Lower lobe of right lung (tissue), 2 donors: Measurements from ENCODE around the gene FGGY. TPM values are rescaled to one million over a fixed set of nuclear protein-coding genes. Genes with fewer than 3 reads are reported as not detected.

Experiments
- ATAC-seq, 2 donors: fragments of 200-7000 bp; cut with Tn5 transposase; one replicate each; pipeline ENCODE4 v1.9.1; 2020 to 2022; ENCODE audit warnings: mild to moderate bottlenecking in 2 of 2, moderate library complexity in 2 of 2
- DNase-seq: peaks from one replicate; pipeline ENCODE4 v3.0.0-alpha.2; 2020
- H3K27ac ChIP-seq: fragments of 200-600 bp; one replicate; pipeline ENCODE4 v1.8.0; 2022
- H3K27me3 ChIP-seq: fragments of 200-600 bp; one replicate; pipeline ENCODE4 v1.8.0; 2022; ENCODE audit warnings: low read depth
- H3K36me3 ChIP-seq: fragments of 200-600 bp; one replicate; pipeline ENCODE4 v1.8.0; 2022; ENCODE audit warnings: mild to moderate bottlenecking
- H3K4me1 ChIP-seq: fragments of 200-600 bp; one replicate; pipeline ENCODE4 v1.8.0; 2022
- H3K4me3 ChIP-seq: fragments of 200-600 bp; one replicate; pipeline ENCODE4 v1.8.0; 2022; ENCODE audit warnings: mild to moderate bottlenecking
- H3K9me3 ChIP-seq: fragments of 200-600 bp; one replicate; pipeline ENCODE4 v1.8.0; 2022
- CTCF ChIP-seq: fragments of 200-600 bp; IDR thresholded peaks from one replicate; pipeline ENCODE4 v1.8.0; 2022; ENCODE audit warnings: antibody characterized with exemption, mild to moderate bottlenecking
- intact Hi-C: fragments of 100-400 bp; cut with DNase I; formaldehyde crosslinking; loops from one replicate; pipeline ENCODE4 v1.11.0; 2022
- total RNA-seq: library from RNA; stranded (reverse); fragmentation: NEBNext Ultra II Directional; extraction: Animal tissue kit (Norgen Biotek cat#: 25700); gene quantifications from one replicate; pipeline ENCODE4 v1.2.1, GENCODE V29; 2021
- donor health status: DM: no; HTN: yes; CAD: no; lungs with severe emphysema.

Gene FGGY
- total RNA-seq, 1 donor from 2014 or later = 31.4 TPM

DNA sequence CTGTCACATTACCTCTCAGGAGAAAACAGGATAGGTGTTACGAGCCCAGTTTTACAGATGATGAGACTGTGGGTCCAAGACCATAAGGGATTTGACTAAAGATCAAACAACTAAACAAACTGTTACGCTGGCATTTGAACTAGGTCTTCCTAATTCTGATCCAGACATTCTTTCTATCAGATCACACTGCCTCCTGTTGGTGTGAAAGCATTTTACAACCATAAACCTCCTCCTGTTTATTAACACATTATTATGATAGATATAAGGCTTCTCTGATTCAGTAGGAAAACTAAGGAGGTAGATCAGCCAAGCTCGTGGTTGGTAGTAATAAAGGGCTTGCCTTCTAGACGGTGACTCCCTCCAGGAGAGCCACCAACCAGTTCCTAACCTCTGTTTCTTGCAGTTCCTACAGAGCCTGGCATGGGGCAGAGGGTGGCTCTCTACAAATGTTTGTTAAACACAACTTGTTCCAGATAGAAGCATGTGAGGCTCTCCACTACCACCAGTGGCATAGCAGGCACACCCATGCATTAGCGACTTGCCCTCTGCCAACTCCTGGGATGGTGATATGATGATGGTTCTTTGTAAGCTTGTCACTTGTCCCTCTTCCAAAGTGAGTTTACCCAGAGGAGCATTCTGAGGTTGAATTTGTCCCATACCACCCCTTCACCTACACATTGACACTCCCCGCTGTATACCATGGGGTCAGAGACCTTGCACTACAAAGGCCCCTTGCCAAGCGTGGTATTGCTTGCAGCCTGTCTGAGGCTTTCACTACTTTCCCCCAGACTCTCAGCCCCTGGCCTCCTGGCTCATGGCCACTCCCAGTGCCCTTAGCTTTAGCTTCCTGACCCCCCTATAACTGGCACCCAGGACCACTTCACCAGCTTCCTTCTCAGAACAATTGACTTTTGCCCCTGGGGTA, 421.4 kb downstream of the FGGY start:
- no peak for DNase-seq
- Histone ChIP-seq H3K27ac (peak overlapping the region; percentile 13), H3K4me1 (peaks cover 6% of the 10 kb centered on the region), H3K36me3 (no peaks in the 10 kb centered on the region), H3K27me3 (no peaks in the 10 kb centered on the region), H3K9me3 (no peaks in the 10 kb centered on the region), H3K4me3 (no peak overlapping the region)
- intact Hi-C loops = no loop called here
- peak; percentile 45 for TF ChIP-seq CTCF
- ATAC-seq = peak; percentile 33 to 60

- Histone ChIP-seq H3K9me3 (no peaks in the 10 kb centered on the region), H3K4me3 (no peak overlapping the region), H3K36me3 (no peaks in the 10 kb centered on the region), H3K27ac (peak overlapping the region; percentile 13), H3K27me3 (no peaks in the 10 kb centered on the region), H3K4me1 (peaks cover 6% of the 10 kb centered on the region)
- DNase-seq (peak; percentile 68), ATAC-seq (peak; percentile 84 to 91)
- no peak for TF ChIP-seq CTCF
- intact Hi-C loops = no loop called here
These were observed 422.1 kb downstream of the FGGY start for GRCh38 chr1:59718989-59719360.

GRCh38 chr1:59720326-59721115, 423.6 kb downstream of the FGGY start:
- no peak overlapping the region for H3K27ac ChIP-seq
- no peak for DNase-seq
- H3K9me3 ChIP-seq = no peaks in the 10 kb centered on the region
- TF ChIP-seq CTCF = no peak
- ATAC-seq = no peak
- intact Hi-C loops = no loop called here
- H3K27me3 ChIP-seq = no peaks in the 10 kb centered on the region
- H3K4me1 ChIP-seq = peaks cover 6% of the 10 kb centered on the region
- no peak overlapping the region for H3K4me3 ChIP-seq
- no peaks in the 10 kb centered on the region for H3K36me3 ChIP-seq

- Histone ChIP-seq H3K27ac (peak overlapping the region; percentile 58), H3K9me3 (no peaks in the 10 kb centered on the region), H3K4me3 (no peak overlapping the region), H3K4me1 (peaks cover 30% of the 10 kb centered on the region), H3K36me3 (no peaks in the 10 kb centered on the region), H3K27me3 (no peaks in the 10 kb centered on the region)
- TF ChIP-seq CTCF = no peak
- no peak for ATAC-seq
- DNase-seq = no peak
- intact Hi-C loops = no loop called here
These were observed 433.4 kb downstream of the FGGY start for GRCh38 chr1:59730302-59730701.

GRCh38 chr1:59730759-59731478, 434.0 kb downstream of the FGGY start:
- Histone ChIP-seq H3K27me3 (no peaks in the 10 kb centered on the region), H3K9me3 (no peaks in the 10 kb centered on the region), H3K36me3 (no peaks in the 10 kb centered on the region), H3K27ac (peak overlapping the region; percentile 58), H3K4me3 (no peak overlapping the region), H3K4me1 (peaks cover 30% of the 10 kb centered on the region)
- intact Hi-C loops = no loop called here
- DNase-seq (no peak), ATAC-seq (peak; percentile 70 to 75)
- TF ChIP-seq CTCF = no peak
